GM12878 (cell line): Measurements from ENCODE around the gene ABR. TPM values are rescaled to one million over a fixed set of nuclear protein-coding genes. Genes with fewer than 3 reads are reported as not detected.

Source experiments
- ATAC-seq: fragments of 200-7000 bp; cut with Tn5 transposase; 3 replicates; pipeline ENCODE4 v1.9.1; 2020; ENCODE audit warnings: mild to moderate bottlenecking, moderate library complexity
- BruUV-seq: library from RNA; stranded (reverse); fragments of 400-500 nt; replicated peaks from 2 replicates; lab custom pipeline; 2021; lab: Mats Ljungman, UMichigan
- CTCF ChIA-PET: fragments of 300-600 bp; sonication (Branson Sonifier 250); formaldehyde crosslinking; extraction: SDS; loops from one replicate; lab custom pipeline; 2021; ENCODE audit warnings: inconsistent platforms; lab: Yijun Ruan, JAX
- POLR2A ChIA-PET: fragments of 350-600 bp; formaldehyde crosslinking; extraction: SDS; loops from one replicate; lab custom pipeline; 2021; ENCODE audit warnings: inconsistent platforms; lab: Charles Lee
- RAD21 ChIA-PET: fragments of 300-600 bp; sonication (Branson Sonifier 250); formaldehyde crosslinking; loops from one replicate; lab custom pipeline; 2023; ENCODE audit warnings: antibody characterized with exemption; ENCODE audit not compliant: unreplicated experiment; lab: Charles Lee
- SMC1A ChIA-PET: fragments of 300-600 bp; sonication (Branson Sonifier 250); formaldehyde crosslinking; loops from one replicate; lab custom pipeline; 2023; ENCODE audit not compliant: unreplicated experiment, uncharacterized antibody; lab: Charles Lee
- DNase-seq: peaks from one replicate; pipeline ENCODE4 v3.0.0-alpha.2; 2011; ENCODE audit warnings: low read depth, low spot score
- FAIRE-seq: peaks from 3 replicates; lab custom pipeline; 2011; peaks lifted over from hg19 to GRCh38; lab: Jason Lieb, UNC
- H2AFZ ChIP-seq: 2 replicates; pipeline ENCODE4 v1.6.0; 2011; ENCODE audit warnings: low read depth, low read length, control low read depth; ENCODE audit not compliant: control insufficient read depth
- H3K27ac ChIP-seq: 2 replicates; pipeline ENCODE4 v1.5.1; 2011; ENCODE audit warnings: control low read depth; ENCODE audit not compliant: control insufficient read depth, insufficient read depth
- H3K27me3 ChIP-seq, 2 experiments: replicated peaks in 1 of 2; 2 replicates each; pipeline versions ENCODE4 v1.6.0 to v1.6.1; 2011; ENCODE audit warnings: low read length in 1 of 2; ENCODE audit not compliant: control insufficient read depth in 2 of 2, insufficient read depth in 2 of 2
- H3K36me3 ChIP-seq, 2 experiments: 2 replicates each; pipeline ENCODE4 v1.5.1; 2011; ENCODE audit warnings: low read length in 1 of 2; ENCODE audit not compliant: control insufficient read depth in 2 of 2, insufficient read depth in 2 of 2
- H3K4me1 ChIP-seq: 2 replicates; pipeline ENCODE4 v1.6.1; 2011; ENCODE audit warnings: mild to moderate bottlenecking, low read length, moderate library complexity, mixed read lengths; ENCODE audit not compliant: control insufficient read depth, insufficient read depth
- H3K4me2 ChIP-seq: 2 replicates; pipeline ENCODE4 v1.6.0; 2011; ENCODE audit warnings: control low read depth; ENCODE audit not compliant: control insufficient read depth, insufficient read depth
- H3K4me3 ChIP-seq: fragments of 200-600 bp; sonication (generic); 2 replicates; pipeline ENCODE4 v1.5.1; 2016
- H3K79me2 ChIP-seq: 2 replicates; pipeline ENCODE4 v1.6.0; 2011; ENCODE audit warnings: low read length; ENCODE audit not compliant: control insufficient read depth, insufficient read depth
- H3K9ac ChIP-seq: 2 replicates; pipeline ENCODE4 v1.8.0; 2011; ENCODE audit warnings: low read length, control low read depth, mixed read lengths; ENCODE audit not compliant: control insufficient read depth, insufficient read depth
- H3K9me3 ChIP-seq: replicated peaks from 3 replicates; pipeline ENCODE4 v1.5.1; 2011; ENCODE audit warnings: mild to moderate bottlenecking, low read length; ENCODE audit not compliant: control insufficient read depth, insufficient read depth
- H4K20me1 ChIP-seq: 2 replicates; pipeline ENCODE4 v1.6.0; 2011; ENCODE audit not compliant: control insufficient read depth, insufficient read depth
- GABPA ChIP-seq: IDR thresholded peaks from 2 replicates; pipeline ENCODE4 v1.6.1; 2014; ENCODE audit warnings: antibody characterized with exemption, low read depth, mild to moderate bottlenecking, inconsistent platforms
- RBBP5 ChIP-seq: fragments of 200-600 bp; sonication (generic); conservative IDR thresholded peaks from 2 replicates; pipeline ENCODE4 v1.6.1; 2016
- SIX5 ChIP-seq: IDR thresholded peaks from 2 replicates; pipeline ENCODE4 v1.6.1; 2011; ENCODE audit warnings: mild to moderate bottlenecking, low read depth, low read length, moderate library complexity; ENCODE audit not compliant: severe bottlenecking
- SMAD5 ChIP-seq: IDR thresholded peaks from 2 replicates; pipeline ENCODE4 v1.6.1; 2016; ENCODE audit warnings: antibody characterized with exemption, low read depth
- TARDBP ChIP-seq: IDR thresholded peaks from 2 replicates; pipeline ENCODE4 v1.6.1; 2016; ENCODE audit warnings: borderline replicate concordance
- WGBS: methylation state at CpG from one replicate; pipeline ENCODE4 v1.1.6; 2016; ENCODE audit warnings: low lambda C conversion rate; ENCODE audit not compliant: insufficient replicate concordance, insufficient coverage; ENCODE audit errors: missing lambda C conversion rate; 5-methylcytosine and 5-hydroxymethylcytosine counted together
- in situ Hi-C: fragments of 300-500 bp; cut with MboI; formaldehyde crosslinking; loops from 9 replicates; pipeline ENCODE4 v1.14.3; 2018; ENCODE audit warnings: mixed read lengths
- intact Hi-C: fragments of 100-400 bp; cut with micrococcal nuclease; formaldehyde crosslinking; loops from one replicate; pipeline ENCODE4 v1.14.2; 2022; ENCODE audit not compliant: unreplicated experiment
- polyA plus RNA-seq, 11 experiments: library from polyadenylated mRNA; depleted of rRNA in 4 of 11; unstranded in 6 of 11; stranded (reverse) in 5 of 11; fragments of >200 nt; fragmentation: Nextera tagmentation in 4 of 11; fragmentation: Illumina TruSeq in 1 of 11; extraction: Ambion mirVana in 4 of 11; extraction: Trizol in 1 of 11; gene quantifications; 1 replicate in 1 of 11; 2 replicates in 10 of 11; pipeline versions ENCODE4 v1.2.1 to v1.2.3, GENCODE V29; 2011 to 2016; ENCODE audit warnings: inconsistent platforms in 2 of 11, missing spikeins in 2 of 11, low read depth in 1 of 11
- total RNA-seq, 4 experiments: library from RNA; depleted of rRNA in 3 of 4; stranded (reverse); fragments of >200 nt in 3 of 4; fragmentation: Illumina TruSeq in 1 of 4; extraction: Trizol in 1 of 4; gene quantifications; 2 replicates each; pipeline versions ENCODE4 v1.2.1 to v1.2.3, GENCODE V29; 2013 to 2021
- TF ChIP-seq, protein P1 (sequence below): fragments of 450-650 bp; IDR thresholded peaks from 2 replicates; pipeline ENCODE4 v1.6.1; 2017; ENCODE audit warnings: mild to moderate bottlenecking, low read depth, inconsistent platforms; ENCODE audit not compliant: poor library complexity, severe bottlenecking
- TF ChIP-seq, protein P2 (sequence below): fragments of 450-650 bp; IDR thresholded peaks from 2 replicates; pipeline ENCODE4 v1.6.1; 2017; ENCODE audit warnings: borderline replicate concordance

Gene ABR
- total and polyA plus RNA-seq, 10 of the 15 experiments (the other 5 are each of a cell fraction or from before 2014, with no cell fraction given) = 1.4 to 112 (median 30.0) TPM

DNA sequence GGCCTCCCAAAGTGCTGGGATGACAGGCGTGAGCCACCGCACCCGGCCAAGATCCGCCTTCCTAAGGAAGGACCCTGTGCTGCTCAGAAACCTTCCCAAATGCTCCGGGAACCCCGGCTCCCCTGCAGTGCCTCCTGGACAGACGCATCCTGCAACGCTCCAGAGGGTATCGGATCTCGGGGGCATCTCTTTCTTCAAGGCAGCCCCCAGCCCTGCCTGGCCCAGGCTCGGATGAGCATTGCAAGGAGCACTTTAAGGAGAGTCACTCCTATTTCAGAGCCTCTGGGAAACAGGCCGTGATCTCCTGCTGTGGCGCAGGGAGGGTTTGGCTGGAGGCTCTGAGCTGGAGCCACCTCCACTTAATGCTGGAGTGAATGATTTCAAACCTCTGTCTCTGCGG lies 17.2 kb upstream of the ABR start:
- ChIA-PET SMC1A (interaction anchor here (1.2 to 3.6 kb wide), 6 partner anchors 9 to 86 kb away, joined by 3 to 40 read pairs (median 17); no protein-coding TSS in a partner anchor), POLR2A (interaction anchor here (0.6 to 3.4 kb wide), 8 partner anchors 10 to 60 kb away, joined by 3 to 22 read pairs (median 4); no protein-coding TSS in a partner anchor), CTCF (interaction anchor here (0.6 to 7.0 kb wide), 5 partner anchors 12 to 74 kb away, joined by 3 to 138 read pairs (median 21); no protein-coding TSS in a partner anchor), RAD21 (interaction anchor here (0.5 to 5.4 kb wide), 6 partner anchors 9 to 75 kb away, joined by 4 to 50 read pairs (median 26); partner anchors contain the start of gene ABR)
- BruUV-seq = no TSS peak
- intact Hi-C loops (no loop called here), in situ Hi-C loops (loop anchor here (5.0 kb wide), 1 partner anchor 75 kb away; no protein-coding TSS in a partner anchor)
- H3K27me3 ChIP-seq = no peaks in the 10 kb centered on the region
- H3K27ac ChIP-seq = peak overlapping the region; percentile 89
- 90% methylated on average over 12 of the region's 14 CpGs for WGBS
- peaks cover 46% of the 10 kb centered on the region for H3K4me1 ChIP-seq
- no peak for DNase-seq
- FAIRE-seq = no peak
- H3K36me3 ChIP-seq = no peaks in the 10 kb centered on the region; a peak in 1 of 4 replicates
- H3K4me3 ChIP-seq = 0 out of 2 replicates have a peak overlapping the region, but pooled peaks have one; percentile 29
- H2AFZ ChIP-seq = no peak overlapping the region
- peaks cover 27% of the 10 kb centered on the region for H3K79me2 ChIP-seq
- H4K20me1 ChIP-seq = no peaks in the 10 kb centered on the region
- no peak overlapping the region; the same call in 1 of the 2 replicates for H3K9ac ChIP-seq
- no peaks in the 10 kb centered on the region for H3K9me3 ChIP-seq
- peak overlapping the region; percentile 79 for H3K4me2 ChIP-seq
- TF ChIP-seq SIX5 (no peak), SMAD5 (no peak), RBBP5 (no peak), TARDBP (no peak), GABPA (no peak)
- TF ChIP-seq, protein P1, sequence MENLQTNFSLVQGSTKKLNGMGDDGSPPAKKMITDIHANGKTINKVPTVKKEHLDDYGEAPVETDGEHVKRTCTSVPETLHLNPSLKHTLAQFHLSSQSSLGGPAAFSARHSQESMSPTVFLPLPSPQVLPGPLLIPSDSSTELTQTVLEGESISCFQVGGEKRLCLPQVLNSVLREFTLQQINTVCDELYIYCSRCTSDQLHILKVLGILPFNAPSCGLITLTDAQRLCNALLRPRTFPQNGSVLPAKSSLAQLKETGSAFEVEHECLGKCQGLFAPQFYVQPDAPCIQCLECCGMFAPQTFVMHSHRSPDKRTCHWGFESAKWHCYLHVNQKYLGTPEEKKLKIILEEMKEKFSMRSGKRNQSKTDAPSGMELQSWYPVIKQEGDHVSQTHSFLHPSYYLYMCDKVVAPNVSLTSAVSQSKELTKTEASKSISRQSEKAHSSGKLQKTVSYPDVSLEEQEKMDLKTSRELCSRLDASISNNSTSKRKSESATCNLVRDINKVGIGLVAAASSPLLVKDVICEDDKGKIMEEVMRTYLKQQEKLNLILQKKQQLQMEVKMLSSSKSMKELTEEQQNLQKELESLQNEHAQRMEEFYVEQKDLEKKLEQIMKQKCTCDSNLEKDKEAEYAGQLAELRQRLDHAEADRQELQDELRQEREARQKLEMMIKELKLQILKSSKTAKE = no peak
- TF ChIP-seq, protein P2, sequence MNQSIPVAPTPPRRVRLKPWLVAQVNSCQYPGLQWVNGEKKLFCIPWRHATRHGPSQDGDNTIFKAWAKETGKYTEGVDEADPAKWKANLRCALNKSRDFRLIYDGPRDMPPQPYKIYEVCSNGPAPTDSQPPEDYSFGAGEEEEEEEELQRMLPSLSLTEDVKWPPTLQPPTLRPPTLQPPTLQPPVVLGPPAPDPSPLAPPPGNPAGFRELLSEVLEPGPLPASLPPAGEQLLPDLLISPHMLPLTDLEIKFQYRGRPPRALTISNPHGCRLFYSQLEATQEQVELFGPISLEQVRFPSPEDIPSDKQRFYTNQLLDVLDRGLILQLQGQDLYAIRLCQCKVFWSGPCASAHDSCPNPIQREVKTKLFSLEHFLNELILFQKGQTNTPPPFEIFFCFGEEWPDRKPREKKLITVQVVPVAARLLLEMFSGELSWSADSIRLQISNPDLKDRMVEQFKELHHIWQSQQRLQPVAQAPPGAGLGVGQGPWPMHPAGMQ = no peak
- TF ChIP-seq, all 136 proteins: peak for 0
- no peak for ATAC-seq
